ENCODE results near the gene VAV2.

Gene VAV2

GRCh38 chr9:133814586-133815208 lies 177.4 kb downstream of the VAV2 start:
- DNase-seq, result no peak
- intact Hi-C loops (cut with DNase I), result no loop called here

- intact Hi-C loops (cut with DNase I), result no loop called here
- peak in 4 of 10 donors; percentile 22 to 93 (median 71) for DNase-seq
These were observed 178.2 kb downstream of the VAV2 start for GRCh38 chr9:133813749-133814585.

- intact Hi-C loops (cut with DNase I), result no loop called here
These were observed 179.0 kb downstream of the VAV2 start for GRCh38 chr9:133812941-133813748.

GRCh38 chr9:133812077-133812868 lies 179.9 kb downstream of the VAV2 start:
- DNase-seq, result no peak
- intact Hi-C loops (cut with DNase I), result no loop called here

More at GRCh38 chr9:133812941-133813748, 179.0 kb downstream of the VAV2 start:
- DNase-seq, result no peak

- intact Hi-C loops (cut with DNase I), result no loop called here
These were observed 180.7 kb downstream of the VAV2 start for GRCh38 chr9:133811471-133811870.

GRCh38 chr9:133810556-133811195 lies 181.4 kb downstream of the VAV2 start:
- intact Hi-C loops (cut with DNase I), result no loop called here
- no peak for DNase-seq

More at GRCh38 chr9:133811471-133811870, 180.7 kb downstream of the VAV2 start:
- DNase-seq, result peak in 2 of 10 donors; percentile 21 to 23

GRCh38 chr9:133809335-133809734 lies 182.8 kb downstream of the VAV2 start:
- DNase-seq, result no peak
- intact Hi-C loops (cut with DNase I), result no loop called here

- no peak for DNase-seq
- intact Hi-C loops (cut with DNase I), result no loop called here
These were observed 184.3 kb downstream of the VAV2 start for GRCh38 chr9:133807818-133808217.

- intact Hi-C loops (cut with DNase I), result no loop called here
- DNase-seq, result no peak
These were observed 185.1 kb downstream of the VAV2 start for GRCh38 chr9:133807037-133807436.

GRCh38 chr9:133806623-133807010 lies 185.5 kb downstream of the VAV2 start:
- intact Hi-C loops (cut with DNase I), result no loop called here
- DNase-seq, result no peak

GRCh38 chr9:133805876-133806622 lies 186.1 kb downstream of the VAV2 start:
- intact Hi-C loops (cut with DNase I), result no loop called here
- no peak for DNase-seq

- intact Hi-C loops (cut with DNase I), result no loop called here
These were observed 187.9 kb downstream of the VAV2 start for GRCh38 chr9:133804199-133804598.

GRCh38 chr9:133803745-133804144 lies 188.4 kb downstream of the VAV2 start:
- DNase-seq, result no peak
- intact Hi-C loops (cut with DNase I), result no loop called here

More at GRCh38 chr9:133804199-133804598, 187.9 kb downstream of the VAV2 start:
- no peak for DNase-seq

GRCh38 chr9:133803028-133803585 lies 189.0 kb downstream of the VAV2 start:
- intact Hi-C loops (cut with DNase I), result no loop called here
- DNase-seq, result no peak

- DNase-seq, result no peak
- intact Hi-C loops (cut with DNase I), result no loop called here
These were observed 190.4 kb downstream of the VAV2 start for GRCh38 chr9:133801739-133802138.

- intact Hi-C loops (cut with DNase I), result no loop called here
- DNase-seq, result no peak
These were observed 191.9 kb downstream of the VAV2 start for GRCh38 chr9:133800266-133800665.

- intact Hi-C loops (cut with DNase I), result no loop called here
- DNase-seq, result no peak
These were observed 192.4 kb downstream of the VAV2 start for GRCh38 chr9:133799716-133800115.

GRCh38 chr9:133799106-133799505 lies 193.0 kb downstream of the VAV2 start:
- intact Hi-C loops (cut with DNase I), result no loop called here

GRCh38 chr9:133798160-133798559 lies 194.0 kb downstream of the VAV2 start:
- no peak for DNase-seq
- intact Hi-C loops (cut with DNase I), result no loop called here

More at GRCh38 chr9:133799106-133799505, 193.0 kb downstream of the VAV2 start:
- DNase-seq, result no peak
